IPS DF 19.7 (cell line): ENCODE measurements around the gene ZNF668.

Source experiments
- DNase-seq: peaks from one replicate; pipeline ENCODE4 v3.0.0-alpha.2; 2013; ENCODE audit warnings: low read depth, low spot score

ZNF668 gene

DNA sequence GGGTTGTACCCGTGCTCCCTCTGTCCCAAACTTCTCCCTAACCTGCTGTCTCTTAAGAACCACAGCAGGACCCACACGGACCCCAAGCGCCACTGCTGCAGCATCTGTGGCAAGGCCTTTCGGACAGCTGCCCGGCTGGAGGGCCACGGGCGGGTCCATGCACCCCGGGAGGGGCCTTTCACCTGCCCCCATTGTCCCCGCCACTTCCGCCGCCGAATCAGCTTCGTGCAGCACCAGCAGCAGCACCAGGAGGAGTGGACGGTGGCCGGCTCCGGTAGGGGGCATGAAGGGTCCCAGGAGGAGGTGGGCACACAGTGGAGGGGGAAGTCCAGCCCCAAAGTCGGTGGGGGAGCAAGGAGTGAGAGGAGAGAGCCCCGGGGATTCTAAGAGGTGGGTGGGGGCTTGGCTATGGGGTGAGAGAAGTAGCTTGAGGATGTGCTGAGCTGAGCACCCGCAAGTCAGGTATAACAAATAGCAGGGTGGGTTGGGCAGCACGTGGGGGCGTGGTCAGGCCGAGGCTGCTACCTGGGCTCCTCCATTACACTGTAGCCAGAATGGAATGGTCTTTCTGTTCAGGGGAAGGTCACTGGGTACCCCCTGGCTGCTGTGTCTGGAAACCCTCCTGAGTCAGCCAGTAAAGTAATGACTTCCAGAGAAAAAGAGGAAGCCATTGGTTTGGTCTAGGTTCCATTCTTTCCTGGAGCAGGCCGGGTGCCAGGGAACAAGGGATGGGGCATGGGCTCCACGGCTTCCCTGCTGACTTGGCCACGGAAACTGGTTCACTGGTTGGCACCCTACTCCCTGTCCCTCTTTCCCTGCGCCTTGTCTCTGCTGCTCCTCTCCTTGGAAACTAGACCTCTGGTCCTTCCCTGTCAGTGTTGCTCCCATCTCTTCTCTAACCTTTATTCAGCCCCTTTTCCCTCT is 7.7 kb upstream of the ZNF668 start:
- no peak for DNase-seq

DNA sequence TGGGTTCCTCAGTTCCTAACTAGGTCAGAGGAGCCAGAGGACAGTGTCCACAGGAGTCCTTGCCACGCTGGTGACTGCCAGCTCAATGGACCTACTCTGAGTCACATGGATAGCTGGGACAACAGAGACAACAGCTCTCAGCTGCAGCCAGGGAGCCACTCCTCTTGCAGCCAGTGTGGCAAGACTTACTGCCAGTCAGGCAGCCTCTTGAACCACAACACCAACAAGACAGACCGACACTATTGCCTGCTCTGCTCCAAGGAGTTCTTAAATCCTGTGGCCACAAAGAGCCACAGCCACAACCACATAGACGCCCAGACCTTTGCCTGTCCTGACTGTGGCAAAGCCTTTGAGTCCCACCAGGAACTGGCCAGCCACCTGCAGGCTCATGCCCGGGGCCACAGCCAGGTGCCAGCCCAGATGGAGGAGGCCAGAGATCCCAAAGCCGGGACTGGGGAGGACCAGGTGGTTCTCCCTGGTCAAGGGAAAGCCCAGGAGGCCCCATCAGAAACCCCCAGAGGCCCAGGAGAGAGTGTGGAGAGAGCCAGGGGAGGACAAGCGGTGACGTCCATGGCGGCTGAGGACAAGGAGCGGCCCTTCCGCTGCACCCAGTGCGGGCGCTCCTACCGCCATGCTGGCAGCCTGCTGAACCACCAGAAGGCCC is 6.8 kb upstream of the ZNF668 start:
- no peak for DNase-seq

DNA sequence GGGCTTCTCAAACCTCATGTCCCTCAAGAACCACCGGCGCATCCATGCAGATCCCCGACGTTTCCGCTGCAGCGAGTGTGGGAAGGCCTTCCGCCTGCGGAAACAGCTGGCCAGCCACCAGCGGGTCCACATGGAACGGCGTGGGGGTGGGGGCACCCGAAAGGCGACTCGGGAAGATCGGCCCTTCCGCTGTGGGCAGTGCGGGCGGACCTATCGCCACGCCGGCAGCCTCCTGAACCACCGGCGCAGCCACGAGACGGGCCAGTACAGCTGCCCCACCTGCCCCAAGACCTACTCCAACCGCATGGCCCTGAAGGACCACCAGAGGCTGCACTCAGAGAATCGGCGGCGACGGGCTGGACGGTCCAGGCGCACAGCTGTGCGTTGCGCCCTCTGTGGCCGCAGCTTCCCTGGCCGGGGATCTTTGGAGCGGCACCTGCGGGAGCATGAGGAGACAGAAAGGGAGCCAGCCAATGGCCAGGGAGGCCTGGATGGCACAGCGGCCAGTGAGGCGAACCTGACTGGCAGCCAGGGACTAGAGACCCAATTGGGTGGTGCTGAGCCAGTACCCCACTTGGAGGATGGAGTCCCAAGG is 6.1 kb upstream of the ZNF668 start:
- DNase-seq = no peak

DNA sequence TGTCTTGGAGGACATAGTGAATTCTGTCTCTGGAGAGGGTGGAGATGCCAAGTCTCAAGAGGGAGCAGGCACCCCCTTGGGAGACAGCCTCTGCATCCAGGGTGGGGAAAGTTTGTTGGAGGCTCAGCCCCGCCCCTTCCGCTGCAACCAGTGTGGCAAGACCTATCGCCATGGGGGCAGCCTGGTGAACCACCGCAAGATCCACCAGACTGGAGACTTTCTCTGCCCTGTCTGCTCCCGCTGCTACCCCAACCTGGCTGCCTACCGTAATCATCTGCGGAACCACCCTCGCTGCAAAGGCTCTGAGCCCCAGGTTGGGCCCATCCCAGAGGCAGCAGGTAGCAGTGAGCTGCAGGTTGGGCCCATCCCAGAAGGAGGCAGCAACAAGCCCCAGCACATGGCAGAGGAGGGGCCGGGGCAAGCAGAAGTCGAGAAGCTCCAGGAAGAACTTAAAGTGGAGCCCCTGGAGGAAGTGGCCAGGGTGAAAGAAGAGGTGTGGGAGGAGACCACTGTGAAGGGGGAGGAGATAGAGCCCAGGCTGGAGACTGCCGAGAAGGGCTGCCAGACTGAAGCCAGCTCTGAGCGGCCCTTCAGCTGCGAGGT is 5.4 kb upstream of the ZNF668 start:
- DNase-seq = no peak

DNA sequence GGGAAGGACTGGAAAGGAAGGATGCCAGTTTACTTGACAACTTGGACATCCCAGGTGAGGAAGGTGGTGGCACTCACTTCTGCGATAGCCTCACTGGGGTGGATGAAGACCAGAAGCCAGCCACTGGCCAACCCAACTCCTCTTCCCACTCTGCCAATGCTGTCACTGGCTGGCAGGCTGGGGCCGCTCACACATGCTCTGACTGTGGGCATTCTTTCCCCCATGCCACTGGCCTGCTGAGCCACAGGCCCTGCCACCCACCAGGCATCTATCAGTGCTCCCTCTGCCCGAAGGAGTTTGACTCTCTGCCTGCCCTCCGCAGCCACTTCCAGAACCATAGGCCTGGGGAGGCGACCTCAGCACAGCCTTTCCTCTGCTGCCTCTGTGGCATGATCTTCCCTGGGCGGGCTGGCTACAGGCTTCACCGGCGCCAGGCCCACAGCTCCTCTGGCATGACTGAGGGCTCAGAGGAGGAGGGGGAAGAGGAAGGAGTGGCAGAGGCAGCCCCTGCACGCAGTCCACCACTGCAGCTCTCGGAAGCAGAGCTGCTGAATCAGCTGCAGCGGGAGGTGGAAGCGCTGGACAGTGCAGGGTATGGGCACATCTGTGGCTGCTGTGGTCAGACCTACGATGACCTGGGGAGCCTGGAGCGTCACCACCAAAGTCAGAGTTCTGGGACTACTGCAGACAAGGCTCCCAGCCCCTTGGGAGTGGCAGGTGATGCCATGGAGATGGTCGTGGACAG is 4.7 kb upstream of the ZNF668 start:
- no peak for DNase-seq

DNA sequence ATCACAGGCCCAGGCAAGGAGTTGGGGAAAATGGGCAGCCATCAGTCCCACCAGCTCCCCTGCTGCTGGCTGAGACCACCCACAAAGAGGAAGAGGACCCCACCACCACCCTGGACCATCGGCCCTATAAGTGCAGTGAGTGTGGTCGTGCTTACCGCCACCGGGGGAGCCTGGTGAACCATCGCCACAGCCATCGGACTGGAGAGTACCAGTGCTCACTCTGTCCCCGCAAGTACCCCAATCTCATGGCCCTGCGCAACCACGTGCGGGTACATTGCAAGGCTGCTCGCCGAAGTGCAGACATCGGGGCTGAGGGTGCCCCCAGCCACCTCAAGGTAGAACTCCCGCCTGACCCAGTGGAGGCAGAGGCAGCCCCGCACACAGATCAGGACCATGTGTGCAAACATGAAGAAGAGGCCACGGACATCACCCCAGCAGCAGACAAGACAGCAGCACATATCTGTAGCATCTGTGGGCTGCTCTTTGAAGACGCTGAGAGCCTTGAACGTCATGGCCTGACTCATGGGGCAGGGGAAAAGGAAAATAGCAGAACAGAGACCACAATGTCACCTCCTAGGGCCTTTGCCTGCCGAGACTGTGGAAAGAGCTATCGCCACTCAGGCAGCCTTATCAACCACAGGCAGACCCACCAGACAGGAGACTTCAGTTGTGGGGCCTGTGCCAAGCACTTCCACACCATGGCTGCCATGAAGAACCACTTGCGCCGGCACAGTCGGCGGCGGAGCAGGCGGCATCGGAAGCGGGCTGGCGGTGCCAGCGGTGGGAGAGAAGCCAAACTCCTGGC is 3.8 kb upstream of the ZNF668 start:
- no peak for DNase-seq

DNA sequence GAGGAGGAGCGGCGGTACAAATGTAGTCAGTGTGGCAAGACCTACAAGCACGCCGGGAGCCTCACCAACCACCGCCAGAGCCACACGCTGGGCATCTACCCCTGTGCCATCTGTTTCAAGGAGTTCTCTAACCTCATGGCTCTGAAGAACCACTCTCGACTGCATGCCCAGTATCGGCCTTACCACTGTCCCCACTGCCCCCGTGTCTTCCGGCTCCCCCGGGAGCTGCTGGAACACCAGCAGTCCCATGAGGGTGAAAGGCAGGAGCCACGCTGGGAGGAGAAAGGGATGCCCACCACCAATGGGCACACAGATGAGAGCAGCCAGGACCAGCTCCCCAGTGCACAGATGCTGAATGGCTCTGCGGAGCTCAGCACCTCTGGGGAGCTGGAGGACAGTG is 3.0 kb upstream of the ZNF668 start:
- DNase-seq = no peak

DNA sequence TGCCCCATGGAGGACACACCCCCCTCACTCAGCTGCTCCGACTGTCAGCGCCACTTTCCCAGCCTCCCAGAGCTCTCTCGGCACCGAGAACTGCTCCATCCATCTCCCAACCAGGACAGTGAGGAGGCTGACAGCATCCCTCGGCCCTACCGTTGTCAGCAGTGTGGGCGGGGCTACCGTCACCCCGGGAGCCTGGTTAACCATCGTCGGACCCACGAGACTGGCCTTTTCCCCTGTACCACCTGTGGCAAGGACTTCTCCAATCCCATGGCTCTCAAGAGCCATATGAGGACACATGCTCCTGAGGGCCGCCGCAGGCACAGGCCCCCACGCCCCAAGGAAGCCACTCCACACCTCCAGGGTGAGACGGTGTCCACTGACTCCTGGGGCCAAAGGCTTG is 2.3 kb upstream of the ZNF668 start:
- no peak for DNase-seq

DNA sequence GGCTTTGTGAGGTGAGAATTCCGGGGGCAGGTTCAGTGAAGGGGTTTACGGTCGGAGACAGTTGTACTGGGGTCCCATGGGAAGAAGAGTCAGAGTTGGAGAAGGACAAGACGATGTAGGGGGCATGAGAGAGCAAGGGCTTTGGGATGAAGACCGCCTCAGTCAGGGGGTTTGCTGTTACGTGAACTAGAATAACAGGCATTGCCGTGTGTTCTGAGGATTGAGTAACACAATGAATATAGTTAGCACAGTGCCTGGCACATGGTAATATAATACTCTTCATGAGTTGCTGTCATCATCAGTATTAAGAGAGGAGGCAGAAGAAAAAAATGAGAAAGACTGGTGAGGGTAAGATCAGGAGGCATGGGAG is 759 bp upstream of the ZNF668 start:
- no peak for DNase-seq

DNA sequence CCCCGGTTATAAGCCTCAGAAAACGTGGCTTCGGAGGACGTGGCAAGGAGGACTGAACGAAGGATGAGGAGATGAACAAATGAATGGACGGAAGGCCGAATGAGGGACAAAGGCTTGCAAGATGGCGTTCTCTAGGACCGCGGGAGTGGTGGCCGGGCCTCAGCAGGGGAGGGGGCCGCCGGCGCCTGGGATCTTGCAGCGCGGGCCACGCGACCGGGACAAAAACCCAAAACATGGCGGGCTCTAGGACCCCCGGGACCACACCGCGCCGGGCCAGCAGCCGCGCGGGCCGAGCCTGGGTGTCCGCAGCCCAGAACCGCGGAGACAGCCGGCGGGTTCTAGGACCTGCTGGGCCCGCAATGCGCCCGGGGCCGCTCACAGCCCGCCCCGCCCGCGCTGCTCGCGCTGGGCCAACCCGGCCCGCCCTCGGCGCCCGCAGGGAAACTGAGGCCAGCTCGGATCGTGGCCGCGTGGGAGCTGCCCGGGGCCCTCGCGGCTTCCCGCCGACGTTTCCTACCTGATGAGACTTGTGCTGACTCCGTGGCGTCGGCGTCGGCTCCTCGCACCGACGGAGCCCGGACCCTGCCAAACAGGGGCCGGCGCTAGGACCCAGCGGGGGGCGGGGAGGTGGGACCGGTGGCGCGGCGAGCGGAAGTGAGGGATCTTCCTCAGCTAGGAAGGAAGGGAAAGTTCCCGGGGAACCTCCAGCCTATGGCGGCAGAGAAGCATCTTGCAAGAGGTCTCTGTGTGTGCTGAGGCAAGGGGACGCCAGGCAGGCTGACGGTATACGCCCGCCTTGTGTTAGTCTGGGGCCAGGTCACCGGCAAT is 684 bp downstream of the ZNF668 start:
- no peak for DNase-seq

DNA sequence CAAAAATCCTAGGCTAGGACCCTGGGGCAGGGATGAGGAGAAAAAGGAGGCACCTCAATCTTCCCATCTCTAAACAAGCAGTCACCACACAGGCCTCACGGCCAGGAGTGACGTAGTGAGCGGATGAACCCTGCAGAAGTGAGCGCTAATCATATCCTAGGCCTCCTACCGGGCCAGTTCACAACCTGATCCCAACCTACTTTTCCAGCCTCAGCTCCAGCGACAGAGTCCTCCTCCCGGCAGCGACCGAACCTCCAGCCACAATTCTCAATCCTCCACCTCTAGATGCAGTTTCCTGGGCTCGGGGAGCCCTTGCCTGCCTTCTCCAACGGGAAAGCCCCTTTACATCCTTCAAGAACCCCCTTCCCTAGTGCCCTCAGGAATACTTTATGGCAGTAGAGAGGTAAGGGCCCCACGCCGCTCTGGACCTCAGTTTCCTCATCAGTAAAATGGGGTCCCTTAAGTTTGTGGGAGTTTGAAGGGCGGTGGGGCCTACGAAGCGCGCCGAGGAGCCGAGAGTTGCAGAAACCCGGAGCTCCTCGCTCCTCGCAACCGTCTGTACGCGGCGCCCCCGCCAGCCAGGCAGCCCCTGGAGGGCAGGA is 1.4 kb downstream of the ZNF668 start:
- DNase-seq = no peak

DNA sequence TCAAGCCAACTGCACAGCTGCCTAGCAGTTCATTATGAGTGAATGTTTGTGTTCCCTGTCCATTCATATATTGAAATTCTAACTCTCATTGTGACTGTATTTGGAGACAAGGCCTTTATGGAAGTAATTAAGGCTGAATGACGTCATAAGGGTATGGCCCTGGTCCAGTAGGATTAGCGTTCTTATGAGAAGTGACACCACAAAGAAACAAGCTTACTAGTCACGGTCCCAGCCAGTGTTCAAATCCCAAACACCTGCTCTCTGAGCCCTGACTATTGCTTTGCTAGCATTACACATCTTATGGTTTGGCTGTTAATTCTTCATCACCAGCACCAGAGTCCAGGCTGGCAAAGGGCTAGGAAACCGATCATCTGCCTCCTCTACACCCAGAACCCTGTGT is 2.2 kb downstream of the ZNF668 start:
- no peak for DNase-seq

DNA sequence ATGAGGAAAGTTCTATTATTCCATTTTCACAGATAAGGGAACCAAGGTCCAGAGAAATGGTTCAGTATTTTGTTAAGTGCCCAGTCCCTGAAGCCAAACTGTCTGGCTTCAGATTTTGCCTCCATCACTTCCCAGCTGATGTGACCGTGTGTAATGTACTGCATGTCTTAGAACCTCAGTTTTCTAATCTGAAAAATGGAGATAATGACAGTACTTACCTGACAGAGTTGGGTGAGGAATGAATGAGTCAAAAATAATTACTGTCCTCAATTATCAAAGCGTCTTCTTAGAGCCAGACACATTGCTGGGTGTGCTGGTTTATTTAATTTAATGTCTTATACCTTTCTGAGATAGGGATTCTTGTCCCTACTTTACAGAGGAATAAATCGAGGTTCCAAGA is 6.7 kb downstream of the ZNF668 start:
- DNase-seq = no peak

DNA sequence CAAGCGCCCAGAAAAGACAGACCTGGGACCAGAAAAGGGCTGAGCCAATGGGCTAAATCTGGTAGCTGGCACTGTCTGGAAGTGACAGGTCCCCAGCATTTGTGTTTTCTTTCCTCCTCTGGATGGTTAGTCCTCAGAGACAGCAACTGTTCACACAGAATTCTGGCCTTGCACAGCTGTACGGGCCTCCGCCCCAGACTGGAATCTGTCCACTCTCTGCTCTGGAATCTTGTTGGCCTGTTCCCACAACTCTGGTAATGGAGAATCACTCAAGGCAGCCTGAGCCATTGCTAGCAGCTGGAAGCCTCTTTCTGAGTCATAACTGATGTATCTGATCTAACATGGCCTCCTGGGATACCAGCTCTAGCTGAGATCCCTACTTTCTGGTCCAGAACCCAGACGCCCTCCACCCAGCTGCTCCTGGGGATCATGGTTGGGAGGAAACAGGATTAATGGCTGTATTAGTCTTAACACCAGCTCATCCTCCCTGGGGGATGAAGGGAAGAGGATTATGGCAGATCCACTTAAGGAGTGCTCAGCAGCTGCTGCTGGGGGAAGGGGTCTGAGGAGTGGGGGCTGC is 9.1 kb downstream of the ZNF668 start:
- no peak for DNase-seq

DNA sequence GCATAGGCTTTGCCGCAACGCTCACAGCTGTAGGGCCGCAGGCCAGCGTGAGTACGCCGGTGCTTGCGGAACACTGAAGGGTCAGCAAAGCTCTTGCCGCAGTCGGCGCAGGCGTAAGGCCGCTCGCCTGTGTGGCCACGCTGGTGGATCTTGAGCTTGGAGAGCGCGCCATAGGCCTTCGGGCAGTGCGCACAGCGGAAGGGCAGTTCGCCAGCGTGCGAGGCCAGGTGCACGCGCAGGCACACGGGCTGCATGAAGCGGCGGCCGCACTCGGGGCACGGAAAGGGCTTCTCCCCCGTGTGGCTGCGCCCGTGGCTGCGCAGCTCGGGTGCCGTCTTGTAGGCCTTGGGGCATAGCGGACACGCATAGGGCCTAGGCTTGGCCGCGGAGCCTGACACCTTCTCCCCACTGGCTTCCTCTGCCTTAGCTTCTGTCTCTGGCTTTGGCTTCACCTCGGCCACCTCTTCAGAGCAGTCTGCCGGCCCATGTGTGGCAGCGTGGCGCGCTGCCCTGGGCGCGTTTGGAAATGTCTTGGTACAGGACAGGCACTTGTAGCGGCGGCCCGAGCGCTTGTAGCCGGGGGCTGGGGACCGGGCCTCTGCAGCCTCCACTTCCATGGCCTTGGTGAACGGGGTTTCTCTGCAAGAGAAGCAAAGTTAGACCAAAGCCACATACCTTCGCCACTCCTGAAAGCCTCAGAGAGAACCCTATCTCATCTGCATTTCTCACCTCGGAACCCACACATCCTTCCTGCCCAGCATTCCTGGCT is 10.0 kb downstream of the ZNF668 start:
- DNase-seq = no peak

DNA sequence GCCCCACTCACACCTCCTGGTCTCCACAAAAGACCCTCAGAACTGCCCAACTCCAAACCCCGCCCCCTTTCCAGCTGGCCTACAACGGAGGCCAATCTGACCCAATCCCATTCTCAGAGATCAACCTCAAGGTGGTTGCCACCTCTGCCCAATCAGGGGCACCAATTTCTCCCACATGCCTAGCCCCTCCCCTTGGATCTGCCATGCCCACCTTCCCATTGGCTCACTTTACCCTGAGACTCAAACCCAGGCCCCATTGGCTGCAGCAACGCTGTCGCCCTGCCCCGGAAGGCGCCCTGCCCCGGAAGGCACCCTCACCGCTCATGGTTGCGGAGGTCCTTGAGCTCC is 10.6 kb downstream of the ZNF668 start:
- no peak for DNase-seq

DNA sequence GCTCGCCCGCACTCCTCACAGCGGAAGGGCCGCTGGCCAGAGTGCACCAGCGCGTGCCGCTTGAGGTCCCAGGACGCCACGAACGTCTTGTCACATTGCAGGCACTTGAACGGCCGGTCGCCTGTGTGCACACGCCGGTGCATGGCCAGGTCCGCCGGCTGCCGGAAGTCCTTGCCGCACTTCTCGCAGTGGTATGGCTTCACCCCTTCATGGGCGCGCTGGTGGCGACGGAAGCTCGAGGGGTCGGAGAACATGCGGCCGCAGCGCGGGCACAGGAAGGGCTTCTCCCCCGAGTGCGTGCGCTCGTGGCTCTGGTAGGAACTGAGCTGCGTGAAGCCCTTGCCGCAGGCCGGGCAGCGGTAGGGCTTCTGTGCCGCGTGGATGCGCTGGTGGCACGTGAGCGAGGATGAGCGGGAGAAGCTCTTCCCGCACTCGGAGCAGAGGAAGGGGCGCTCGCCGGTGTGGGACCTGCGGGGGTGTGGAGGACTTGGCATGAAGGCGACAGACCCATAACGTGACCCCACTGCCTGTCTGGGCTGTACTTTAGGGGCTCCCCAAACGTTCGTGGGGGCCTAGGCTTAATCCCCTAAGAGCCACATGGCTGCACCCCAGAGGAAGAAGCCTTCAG is 12.1 kb downstream of the ZNF668 start:
- no peak for DNase-seq
